Stimulated activated CD8-positive, alpha-beta memory T cell treated with anti-CD3 and anti-CD28 coated beads, Interleukin-7, amount 100 ng/mL, for 1 hour (primary cell): Measurements from ENCODE around the gene ARHGAP15.

ENCODE experiments used
- DNase-seq, 2 donors: peaks; one replicate each; pipeline ENCODE4 v3.0.0-alpha.2; 2020; ENCODE audit warnings: low read depth in 2 of 2

ARHGAP15 gene

GRCh38 chr2:143579456-143579855 lies 450.2 kb downstream of the ARHGAP15 start:
- no peak for DNase-seq

- DNase-seq: no peak
Measured at GRCh38 chr2:143581134-143581533, 451.9 kb downstream of the ARHGAP15 start.

GRCh38 chr2:143582046-143582747 lies 453.0 kb downstream of the ARHGAP15 start:
- no peak for DNase-seq

- no peak for DNase-seq
Measured at GRCh38 chr2:143584936-143585335, 455.7 kb downstream of the ARHGAP15 start.

GRCh38 chr2:143586119-143586518 lies 456.9 kb downstream of the ARHGAP15 start:
- no peak for DNase-seq

DNA sequence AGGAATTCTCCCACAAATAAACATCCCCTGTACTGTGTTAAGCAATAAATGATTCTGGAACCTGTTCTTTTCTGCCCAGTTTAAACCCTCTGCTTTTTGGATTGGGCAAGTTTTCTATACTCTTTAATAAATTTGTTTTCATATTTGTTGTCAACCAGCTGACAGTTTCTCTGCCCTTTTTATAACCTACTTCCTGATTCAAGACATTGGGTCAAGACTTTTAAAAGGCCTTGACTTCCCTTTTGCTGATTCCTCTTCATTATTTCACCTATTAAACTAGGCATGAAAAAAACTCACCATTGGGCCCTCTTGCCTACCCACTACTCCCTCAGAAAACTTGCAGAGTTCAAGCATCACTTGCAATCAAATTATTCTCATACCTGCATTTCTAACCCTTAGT lies 459.5 kb downstream of the ARHGAP15 start:
- no peak for DNase-seq

- DNase-seq: no peak
Measured at GRCh38 chr2:143594161-143594560, 464.9 kb downstream of the ARHGAP15 start.

- no peak for DNase-seq
Measured at GRCh38 chr2:143594745-143595144, 465.5 kb downstream of the ARHGAP15 start.

DNA sequence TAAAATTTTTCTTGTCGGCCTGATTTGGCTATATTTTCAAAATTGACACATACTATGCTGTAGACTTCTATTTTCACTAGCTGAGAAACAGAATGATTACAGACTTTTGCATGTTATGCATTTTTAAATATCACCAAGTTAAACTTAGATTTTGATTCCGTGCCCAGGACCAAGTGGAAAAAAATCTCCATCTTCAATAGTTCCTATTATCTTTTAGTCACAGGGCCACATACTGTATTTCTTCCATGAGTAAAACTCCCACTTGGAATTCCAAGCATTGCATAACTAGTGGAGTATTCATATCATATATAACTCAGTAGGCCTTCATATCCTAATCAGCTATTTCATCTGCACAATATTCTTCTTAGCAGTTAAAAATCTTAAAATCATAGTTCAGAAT lies 470.9 kb downstream of the ARHGAP15 start:
- DNase-seq: no peak

DNA sequence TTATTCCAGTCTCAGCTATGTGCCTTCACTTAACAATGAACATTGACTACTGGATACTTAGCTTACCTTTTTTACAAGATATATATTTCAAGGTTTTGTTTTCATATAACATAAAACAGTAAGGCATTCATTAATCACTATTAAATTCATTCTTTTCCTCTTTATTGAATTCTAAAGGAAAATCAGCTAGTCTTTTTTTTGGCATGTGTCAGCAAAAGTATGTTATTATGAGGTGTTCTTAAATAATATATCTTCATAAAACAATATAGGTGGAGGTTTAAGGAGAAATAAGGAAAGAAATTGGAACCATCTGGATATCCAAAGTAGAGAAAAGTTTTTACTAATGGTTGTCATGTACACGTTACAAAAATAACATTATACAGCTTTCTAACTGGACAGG lies 472.6 kb downstream of the ARHGAP15 start:
- no peak for DNase-seq

DNA sequence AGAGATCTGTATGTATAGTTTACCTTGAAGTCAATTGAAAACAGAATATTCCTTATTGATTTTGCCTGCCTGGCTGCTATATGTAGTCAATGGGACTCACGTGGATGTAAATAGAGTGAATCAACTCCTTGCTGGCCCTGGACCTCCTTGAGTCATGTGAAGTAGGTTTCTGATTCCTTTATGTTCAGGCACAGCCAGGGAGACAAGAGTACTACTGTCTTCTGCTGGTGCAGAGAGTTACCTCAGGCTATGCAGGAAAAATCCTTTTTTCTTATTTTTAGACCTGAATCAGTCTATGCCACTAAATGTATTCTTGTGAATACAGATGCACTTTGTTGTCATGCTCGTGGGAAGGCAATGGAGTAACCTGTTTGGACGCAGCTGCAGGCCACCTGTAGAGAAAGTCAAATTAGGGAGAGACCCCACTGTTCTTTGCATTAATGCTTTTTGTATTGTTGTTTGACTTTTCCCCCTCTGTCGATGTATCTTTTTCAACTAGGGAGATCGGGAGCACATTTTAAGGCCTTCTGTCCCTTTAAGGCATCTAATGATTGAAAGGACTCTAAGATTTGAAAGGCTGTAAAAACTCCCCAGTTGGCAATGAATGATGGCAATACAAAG lies 473.9 kb downstream of the ARHGAP15 start:
- no peak for DNase-seq

- DNase-seq: no peak
Measured at GRCh38 chr2:143603846-143604565, 474.8 kb downstream of the ARHGAP15 start.

DNA sequence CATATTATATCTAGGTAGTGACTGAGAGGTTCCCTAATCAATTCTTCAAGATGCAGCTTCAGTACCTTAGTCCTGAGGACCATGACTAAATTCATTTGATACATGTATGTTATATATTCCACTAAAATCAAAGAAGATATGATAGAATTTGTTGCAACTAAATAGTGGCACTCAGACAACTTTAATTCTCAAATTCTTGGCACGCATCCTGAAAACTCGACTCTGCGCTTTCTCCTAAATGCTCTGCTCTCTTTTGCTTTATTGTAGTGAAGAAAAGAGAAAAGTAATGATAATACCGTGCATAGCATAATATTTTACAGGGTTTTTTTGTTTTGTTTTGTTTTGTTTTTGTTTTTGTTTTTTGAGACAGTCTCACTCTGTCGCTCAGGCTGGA lies 475.3 kb downstream of the ARHGAP15 start:
- no peak for DNase-seq

GRCh38 chr2:143607231-143608062 lies 478.2 kb downstream of the ARHGAP15 start:
- no peak for DNase-seq

- DNase-seq: no peak
Measured at GRCh38 chr2:143608063-143608423, 478.8 kb downstream of the ARHGAP15 start.

DNA sequence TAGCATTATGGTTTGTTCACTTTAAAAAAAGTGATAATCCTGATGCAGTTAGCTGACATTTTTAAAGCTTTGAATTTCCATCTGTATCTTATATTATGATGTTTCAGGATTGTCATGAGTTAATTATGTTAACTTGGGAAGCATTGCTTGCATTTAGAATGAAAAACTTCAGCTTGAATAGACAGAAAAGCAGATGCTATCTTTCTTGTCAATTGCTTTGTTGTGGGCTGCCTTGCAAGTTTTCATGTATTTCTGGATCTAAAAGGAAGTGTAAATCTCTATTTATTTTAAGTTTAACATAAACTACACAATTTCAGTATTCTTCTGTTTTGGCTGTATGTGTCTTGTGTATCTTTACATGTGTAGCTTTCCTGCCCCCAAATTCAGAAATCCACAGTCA lies 479.5 kb downstream of the ARHGAP15 start:
- DNase-seq: no peak

DNA sequence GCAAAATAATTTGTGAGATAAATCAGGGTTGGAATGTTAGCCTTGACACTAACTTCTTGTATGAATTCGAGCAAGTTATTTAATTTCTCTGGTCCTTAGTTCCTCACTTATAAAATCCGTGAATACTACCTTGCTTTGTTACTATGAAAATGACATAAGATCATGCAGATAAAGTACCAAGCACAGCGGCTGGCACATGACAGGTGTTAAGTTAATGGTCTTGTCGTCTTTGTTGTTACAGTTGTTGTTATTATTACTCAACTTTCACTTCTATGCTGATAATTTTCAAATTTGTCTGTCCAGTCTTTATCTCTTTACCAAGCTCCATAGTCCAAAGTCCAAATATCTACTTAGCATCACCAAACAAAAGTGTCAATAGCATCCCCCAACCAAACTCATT lies 482.1 kb downstream of the ARHGAP15 start:
- no peak for DNase-seq

DNA sequence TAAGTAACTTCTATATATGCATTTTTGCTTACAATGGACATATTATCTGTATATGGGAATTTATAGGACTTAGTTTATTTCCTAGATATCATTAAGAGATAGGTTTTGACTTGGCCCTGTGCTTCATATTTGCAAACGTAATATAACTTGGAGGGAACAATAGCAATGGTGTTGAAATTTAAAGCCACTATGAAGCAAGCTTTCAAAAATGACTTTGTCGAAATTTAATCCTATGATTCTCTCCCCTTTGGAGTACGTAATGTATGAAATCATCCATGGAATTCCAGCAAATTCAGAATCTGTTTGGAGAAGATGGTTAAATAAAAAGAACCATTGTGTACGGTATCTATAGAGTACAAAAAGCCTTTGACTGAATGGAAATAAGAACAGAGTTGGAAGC lies 486.3 kb downstream of the ARHGAP15 start:
- DNase-seq: no peak

DNA sequence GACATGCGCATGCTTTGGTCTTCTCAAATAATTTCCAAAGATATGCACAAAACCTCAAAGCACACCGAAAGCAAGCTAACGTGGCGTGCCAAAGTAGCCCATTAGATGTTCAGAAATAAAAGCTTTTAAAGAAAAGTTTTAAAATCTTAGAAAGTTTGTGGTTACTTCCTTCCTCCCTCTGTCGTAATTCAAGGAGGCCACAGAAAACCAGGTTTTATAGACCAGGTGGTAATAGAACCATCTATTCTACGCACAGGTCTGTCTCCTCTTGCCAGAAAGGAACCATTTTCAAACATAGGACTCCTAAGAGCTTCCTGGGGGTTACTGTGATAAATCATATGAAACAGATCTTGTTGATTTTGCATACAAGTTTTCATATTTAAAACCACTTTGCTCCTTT lies 487.2 kb downstream of the ARHGAP15 start:
- no peak for DNase-seq

DNA sequence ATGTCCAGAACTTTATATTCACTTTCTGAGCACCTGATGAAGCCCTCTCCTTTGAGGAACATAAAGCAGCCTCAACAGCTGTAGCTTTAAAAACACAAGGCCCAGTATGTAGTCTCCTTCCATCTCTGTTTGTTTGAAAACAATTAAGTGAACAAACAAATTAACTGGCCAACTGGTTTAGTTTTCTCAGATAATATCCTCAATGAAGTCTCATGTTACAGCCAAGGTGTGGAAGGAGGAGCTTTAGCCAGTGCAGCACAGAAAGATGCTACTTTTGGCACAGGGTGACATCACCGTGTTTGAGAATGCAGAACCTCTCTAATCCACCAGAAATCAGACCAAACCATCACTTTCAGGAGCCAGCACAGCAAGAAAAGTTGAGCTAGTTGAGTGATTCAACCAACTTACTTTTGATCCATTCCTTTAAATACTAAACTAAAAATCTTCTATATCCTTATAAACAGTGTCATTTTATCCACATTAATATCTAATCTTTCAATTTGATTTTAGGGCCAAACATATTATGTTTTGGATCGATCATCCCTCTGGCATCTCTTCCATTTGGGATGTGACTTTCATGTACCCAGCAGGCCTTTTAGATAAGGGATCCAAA lies 488.7 kb downstream of the ARHGAP15 start:
- no peak for DNase-seq

GRCh38 chr2:143622106-143622505 lies 492.9 kb downstream of the ARHGAP15 start:
- no peak for DNase-seq
